GM21528 (cell line): ENCODE data around the gene ADCY6.

Experiments used
- ATAC-seq: cut with Tn5 transposase; IDR thresholded peaks from one replicate; pipeline ENCODE4 v1.9.1; 2021; ENCODE audit warnings: mild to moderate bottlenecking, moderate library complexity; ENCODE audit not compliant: unreplicated experiment, low FRiP score

The ADCY6 gene

DNA sequence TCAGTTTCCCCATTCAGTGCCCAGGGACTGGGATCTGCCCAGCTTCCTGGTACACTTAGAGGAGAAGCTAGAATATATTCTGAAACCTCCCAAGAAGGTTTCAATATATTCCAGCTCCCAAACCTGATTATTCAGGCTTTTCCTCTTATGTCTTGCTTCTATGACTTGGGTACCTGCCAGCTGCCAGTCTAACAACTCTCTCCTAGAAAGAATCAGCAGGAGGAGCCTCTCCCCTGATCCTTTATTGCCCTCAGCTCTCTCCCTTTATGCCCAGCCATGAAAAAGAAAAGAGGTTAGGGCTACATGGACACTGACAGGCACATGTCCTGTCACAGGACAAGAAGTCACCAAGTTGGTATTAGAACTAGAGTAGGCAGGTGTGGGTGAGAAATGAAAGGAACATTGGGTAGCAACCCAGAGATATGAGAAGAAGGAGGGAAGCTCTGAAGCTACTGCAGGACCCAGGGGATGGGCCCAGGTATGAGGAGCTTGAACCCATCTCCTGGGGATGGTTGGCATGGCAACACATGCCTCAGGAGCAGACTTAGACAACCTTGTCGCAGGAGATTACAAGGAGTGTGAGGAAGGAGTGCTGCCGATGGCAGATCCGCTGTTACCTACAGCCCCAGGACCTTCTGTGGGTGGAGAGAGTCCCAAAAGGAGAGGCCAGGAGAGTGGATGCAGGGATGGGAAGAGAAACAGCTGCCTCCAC, 27.4 kb upstream of the ADCY6 start:
- ATAC-seq = no peak

DNA sequence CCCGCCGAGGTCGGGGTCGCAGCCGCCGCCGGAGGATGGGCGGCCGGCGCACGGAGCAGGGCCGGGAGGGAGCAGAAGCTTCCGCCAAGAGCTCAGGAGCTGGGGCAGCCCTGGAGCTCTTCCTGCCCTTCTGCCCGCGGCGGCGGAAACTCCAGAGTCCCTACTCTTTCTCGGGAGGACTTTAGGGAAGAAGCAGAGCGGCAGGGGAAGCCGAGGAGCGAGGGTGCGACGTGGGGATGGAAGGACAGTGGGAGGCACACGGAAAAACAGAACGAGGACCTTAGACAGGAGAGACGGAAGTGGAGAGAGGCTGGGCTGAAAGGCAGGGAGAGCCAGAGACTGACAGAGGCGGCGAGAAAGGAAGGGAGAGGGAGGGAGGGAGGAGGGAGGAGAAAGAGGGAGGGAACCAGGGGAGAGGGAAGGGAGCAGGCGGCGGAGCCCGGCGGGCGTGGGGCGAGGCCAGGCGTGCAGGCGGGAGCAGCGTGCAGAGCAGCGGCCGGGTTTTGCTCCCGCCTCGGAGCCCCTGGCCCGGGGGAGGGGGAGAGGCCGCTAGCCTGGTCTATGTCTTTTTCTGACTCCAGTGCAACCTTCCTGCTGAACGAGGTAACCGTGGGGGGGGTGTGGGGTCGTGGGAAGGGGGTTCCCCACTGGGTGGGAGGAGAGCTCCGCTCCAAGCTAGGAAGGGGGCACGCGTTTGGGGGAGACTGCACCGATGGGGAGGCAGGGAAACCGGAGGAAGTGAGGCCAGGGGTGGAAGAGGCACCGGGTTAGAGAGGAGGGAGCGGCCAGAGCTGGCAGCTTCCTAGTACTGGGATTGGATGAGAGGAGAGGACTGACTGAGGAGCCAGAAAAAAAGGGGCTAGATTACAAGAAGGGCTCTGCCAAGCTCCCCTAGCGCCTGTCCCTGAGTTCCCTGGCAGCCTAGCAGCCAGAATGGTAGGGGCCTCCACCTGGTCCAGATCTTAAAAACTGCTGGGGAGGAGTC, 26.5 kb upstream of the ADCY6 start:
- ATAC-seq = peak; percentile 37

DNA sequence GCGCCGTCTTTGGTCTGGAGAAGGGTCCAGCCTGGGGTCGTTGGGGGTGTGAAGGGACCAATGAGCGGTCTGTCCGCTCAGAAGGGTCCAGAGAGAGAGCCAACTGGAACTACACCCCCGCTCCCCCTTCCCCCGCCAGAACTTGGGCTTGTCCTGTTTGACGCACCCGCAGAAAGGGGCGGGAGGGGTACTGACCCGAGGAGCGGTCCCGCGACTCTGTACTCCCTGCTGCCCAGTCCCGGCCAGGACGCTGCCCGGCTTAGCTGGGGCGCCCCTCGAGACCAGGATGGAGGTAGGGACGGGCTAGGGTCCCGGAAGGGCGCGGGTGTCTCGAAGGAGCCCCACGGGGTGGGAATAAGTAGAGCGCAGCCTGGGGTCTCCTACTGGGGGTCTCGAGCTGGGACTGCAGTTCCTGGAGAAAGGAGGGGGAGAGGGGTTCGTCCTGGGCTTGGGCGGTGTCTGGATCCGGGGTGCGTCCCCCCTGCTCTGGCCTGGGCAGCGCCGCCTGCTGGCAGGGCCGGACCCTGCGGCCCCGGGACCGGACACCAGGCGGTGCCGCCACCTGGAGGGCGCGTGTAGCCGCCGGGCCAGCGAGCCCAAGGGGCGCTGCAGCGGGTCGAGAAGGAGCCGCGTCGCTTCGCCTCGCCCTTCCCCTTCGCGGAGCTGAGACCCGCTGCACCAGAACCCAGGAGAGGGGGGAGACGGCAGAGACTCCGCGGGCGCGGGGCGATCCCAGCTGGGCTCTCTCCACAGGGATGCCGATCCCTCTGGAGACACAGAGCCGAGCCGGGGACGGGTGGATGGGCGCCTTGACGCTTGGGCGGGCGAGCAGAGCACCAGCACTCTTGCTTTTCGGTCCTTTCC, 25.6 kb upstream of the ADCY6 start:
- ATAC-seq = peak; percentile 75

- no peak for ATAC-seq
These were observed 24.8 kb upstream of the ADCY6 start for GRCh38 chr12:48813465-48814261.

- ATAC-seq = no peak
These were observed 23.5 kb upstream of the ADCY6 start for GRCh38 chr12:48812389-48812788.

DNA sequence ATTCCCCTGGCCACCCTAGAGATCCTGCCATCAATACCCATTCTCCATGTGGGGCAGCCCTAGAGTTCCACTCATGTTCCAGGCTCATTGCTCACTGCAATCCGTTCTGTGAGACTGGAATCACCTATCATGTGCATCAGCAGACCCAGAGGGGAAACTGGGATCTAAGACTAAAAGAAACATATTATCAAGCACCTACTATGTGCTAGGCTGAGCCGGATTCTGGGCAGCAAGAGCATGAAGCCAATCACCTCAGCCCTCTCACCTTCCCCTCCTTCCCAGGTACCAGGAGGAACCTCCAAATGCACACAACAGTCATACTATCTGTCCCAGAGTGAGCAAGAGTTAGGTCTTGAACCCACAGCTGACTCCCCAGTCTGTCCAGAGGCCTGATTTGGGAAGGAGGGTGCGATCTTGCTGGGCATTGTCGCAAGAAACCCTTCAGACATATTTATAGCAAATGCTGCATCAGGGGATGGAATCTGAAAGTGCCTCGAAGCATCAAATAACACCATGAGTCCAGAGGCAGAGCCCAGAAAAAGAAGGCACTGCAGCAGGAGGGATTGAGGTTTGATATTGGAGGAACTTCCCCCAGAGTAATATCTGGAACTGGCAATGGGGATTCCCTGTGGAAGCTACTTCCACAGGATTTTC, 22.7 kb upstream of the ADCY6 start:
- ATAC-seq = no peak

DNA sequence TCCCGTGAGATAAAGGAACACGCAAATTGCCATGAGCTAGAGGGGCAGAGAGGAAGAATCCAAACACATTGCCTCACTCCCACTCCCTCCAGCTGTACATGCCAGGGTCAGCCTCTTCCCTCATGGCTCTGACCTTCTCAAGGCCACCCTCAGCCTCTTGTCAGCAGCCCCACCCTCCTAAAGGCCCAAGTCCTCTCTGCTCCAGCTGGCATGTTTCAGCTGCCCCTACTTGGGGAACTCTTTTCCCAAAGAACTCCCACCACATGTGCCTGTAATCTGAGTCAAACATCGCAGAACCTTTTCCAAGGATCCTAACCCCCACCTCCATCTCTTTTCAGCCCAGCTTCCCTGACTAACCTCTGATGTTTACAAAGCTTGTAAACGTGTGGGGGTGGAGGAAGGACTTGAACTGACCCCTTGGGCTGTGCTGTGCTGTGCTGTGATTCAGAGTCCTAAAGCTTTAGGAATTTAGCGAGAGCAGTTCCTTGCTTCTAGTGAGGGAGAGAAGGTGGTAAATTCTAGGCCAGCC, 22.1 kb upstream of the ADCY6 start:
- ATAC-seq = no peak

DNA sequence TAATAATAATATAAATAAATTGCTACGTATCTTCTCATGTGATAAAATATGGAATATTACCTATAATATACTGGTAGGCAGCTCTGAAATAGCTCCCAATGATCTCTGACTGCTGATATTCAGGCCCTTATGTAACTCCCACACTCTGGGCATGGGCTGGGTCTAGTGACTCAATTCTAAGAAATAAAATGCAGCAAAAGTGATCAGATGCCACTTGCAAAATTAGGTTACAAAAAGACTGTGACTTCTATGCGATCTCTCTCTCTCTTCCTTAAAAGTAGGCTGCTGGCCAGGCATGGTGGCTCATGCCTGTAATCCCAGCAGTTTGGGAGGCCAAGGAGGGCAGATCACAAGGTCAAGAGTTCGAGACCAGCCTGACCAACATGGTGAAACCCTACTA, 19.1 kb upstream of the ADCY6 start:
- ATAC-seq = no peak

DNA sequence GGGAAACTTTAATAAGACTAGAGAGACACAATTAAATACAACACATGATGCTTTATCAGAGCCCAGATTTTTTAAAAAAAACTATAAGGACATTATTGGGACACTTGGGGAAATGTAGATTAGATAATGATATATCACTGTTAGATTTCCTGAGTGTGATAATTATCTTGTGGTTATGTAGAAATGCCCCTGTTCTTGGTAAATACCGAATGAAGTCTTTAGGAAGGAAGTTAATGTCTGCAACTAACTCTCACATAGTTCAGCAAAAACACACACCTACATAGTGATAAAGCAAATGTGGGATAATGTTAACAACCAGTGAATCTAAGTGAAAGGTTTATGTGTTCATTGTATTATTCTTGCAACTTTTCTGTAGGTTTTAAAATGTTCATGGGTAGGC, 14.8 kb upstream of the ADCY6 start:
- no peak for ATAC-seq

DNA sequence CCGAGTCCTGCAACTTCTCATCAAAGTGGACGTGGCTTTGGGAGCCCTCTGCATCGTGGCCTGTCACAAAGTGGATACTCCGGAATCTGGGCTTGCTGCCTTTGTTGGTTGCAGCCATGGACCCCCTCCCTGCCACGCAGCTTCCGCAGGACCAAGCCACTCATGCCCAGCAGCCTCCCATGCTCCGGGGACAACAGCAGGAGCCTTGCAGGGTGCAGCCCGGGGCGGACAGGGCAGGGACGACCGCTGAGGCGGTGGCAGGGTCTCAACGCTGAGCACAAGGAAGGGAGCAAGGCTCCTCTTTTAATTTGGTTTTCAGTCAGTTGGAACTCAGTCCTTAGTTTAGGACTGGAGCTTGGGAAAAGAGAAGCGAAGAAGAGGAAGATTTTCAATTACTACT, 12.1 kb upstream of the ADCY6 start:
- ATAC-seq = no peak

DNA sequence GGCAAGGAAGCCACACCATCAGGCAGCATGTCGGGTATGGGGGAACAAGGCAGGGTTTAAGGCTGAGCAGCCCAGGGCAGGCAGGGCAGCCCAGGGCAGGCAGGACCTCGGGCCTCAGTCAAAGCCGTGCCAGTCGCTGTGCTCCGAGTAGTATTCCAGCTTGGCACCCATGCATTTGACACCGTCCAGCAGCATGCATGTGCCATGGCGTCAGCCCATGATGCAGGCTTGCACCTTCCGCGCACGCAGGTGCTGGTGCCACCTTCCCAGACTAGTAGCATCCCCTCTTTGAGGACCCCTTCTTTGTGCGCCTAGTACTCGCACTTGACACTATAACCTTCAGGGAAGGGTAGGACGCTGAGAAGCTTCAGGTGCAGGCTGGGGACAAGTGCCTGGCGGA, 11.6 kb upstream of the ADCY6 start:
- no peak for ATAC-seq

DNA sequence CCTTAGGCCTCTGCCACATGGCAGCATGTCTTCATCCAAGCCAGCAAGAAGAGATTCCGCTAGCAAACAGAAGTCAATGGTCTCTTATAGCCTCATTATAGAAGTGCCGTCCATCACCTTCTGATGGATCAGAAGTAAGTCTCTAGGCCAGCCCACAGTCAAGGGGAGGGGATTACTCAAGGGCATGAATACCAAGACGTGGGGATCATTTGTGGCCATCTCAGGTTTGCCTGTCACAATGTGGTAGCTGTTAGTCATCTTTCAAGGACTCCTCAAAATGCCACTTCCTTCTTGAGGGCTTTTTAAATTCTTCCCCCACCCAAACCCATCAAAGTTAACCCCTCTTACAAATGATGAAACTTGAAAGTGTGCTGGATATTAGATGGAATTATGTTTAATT, 8.1 kb upstream of the ADCY6 start:
- ATAC-seq = no peak

GRCh38 chr12:48795550-48796455, 6.9 kb upstream of the ADCY6 start:
- ATAC-seq = no peak

DNA sequence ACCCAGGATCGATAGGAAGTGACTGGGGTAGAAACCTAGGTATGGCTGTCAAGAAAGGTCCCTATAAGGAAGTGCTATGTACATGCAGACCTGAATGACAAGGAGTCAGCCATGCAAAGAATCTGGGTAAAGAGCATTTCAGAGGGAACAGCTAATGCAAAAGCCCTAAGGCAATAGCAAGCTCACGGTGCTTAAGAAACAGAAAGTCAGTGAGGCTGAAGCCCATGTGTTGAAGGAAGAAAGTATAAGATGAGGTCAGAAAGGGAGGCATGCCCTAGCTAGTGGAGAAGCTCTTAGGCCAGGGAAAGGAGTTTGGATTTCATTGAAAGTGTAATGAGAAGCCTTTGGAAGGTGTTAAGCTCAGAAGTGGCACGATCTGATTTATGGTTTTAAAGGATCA, 6.0 kb upstream of the ADCY6 start:
- ATAC-seq = no peak

DNA sequence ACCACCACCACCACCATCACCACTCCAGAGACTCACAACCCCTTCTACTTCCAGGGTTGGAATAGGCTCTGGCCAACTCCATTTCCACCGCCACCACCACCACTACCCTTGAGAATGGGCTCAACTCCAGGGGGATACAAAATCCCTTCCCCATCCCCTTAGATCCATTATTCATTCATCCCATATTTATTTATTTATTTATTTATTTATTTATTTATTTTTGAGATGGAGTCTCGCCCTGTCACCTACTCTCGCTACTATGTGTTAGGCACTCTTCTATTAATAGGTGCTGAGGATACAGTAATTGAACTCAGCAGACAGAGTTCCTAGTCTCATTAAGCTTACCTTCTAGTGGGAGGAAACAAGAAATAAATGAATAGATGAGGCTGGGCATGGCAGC, 4.8 kb upstream of the ADCY6 start:
- ATAC-seq = no peak

- ATAC-seq = no peak
These were observed 1.0 kb upstream of the ADCY6 start for GRCh38 chr12:48789858-48790326.

DNA sequence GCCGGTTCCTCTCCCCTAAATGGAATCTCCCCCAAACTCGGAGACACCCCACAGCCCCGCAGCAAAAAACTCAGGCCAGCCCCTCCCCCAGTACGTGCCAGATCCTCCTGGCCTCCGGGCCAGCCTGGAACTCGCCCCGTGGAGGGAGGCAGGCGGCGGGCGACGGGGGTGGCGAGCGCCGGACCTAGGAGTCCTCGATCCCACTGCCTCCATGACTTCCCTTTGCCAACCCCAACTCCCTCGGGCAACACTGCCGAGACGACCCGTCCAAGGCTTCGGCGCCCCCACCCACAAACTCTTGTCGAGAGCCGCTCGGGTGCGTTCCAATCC, 400 bp downstream of the ADCY6 start:
- no peak for ATAC-seq

- ATAC-seq = no peak
These were observed 932 bp downstream of the ADCY6 start for GRCh38 chr12:48787791-48788523.
